H1 (cell line): ENCODE measurements around the gene TRIM47. TPM values are rescaled to one million over a fixed set of nuclear protein-coding genes. Genes with fewer than 3 reads are reported as not detected.

Experiments
- CTCF ChIA-PET: fragments of 300-600 bp; sonication (Branson Sonifier 250); formaldehyde crosslinking; loops from one replicate; lab custom pipeline; 2021; ENCODE audit not compliant: partially characterized antibody; lab: Charles Lee
- POLR2A ChIA-PET: fragments of 300-600 bp; sonication (Branson Sonifier 250); formaldehyde crosslinking; loops from one replicate; lab custom pipeline; 2021; ENCODE audit warnings: inconsistent platforms; ENCODE audit not compliant: partially characterized antibody; lab: Charles Lee
- DNase-seq, 2 experiments: peaks; one replicate each; pipeline versions ENCODE4 v3.0.0 to v3.0.0-alpha.2; 2010 to 2022; ENCODE audit warnings: low spot score in 2 of 2, low read depth in 1 of 2, mixed read lengths in 1 of 2
- FAIRE-seq: peaks from 2 replicates; lab custom pipeline; 2011; peaks lifted over from hg19 to GRCh38; lab: Jason Lieb, UNC
- H2AFZ ChIP-seq: 2 replicates; pipeline ENCODE4 v1.8.1; 2012; ENCODE audit warnings: low read length, inconsistent platforms
- H2AK5ac ChIP-seq: 2 replicates; pipeline ENCODE4 v1.6.1; 2013; ENCODE audit warnings: low read depth, low read length
- H2BK120ac ChIP-seq: replicated peaks from 2 replicates; pipeline ENCODE3; 2013; ENCODE audit warnings: low read depth, low read length, inconsistent platforms
- H2BK12ac ChIP-seq: 2 replicates; pipeline ENCODE4 v1.6.1; 2013; ENCODE audit warnings: low read depth, low read length
- H2BK15ac ChIP-seq: 2 replicates; pipeline ENCODE4 v1.6.1; 2013; ENCODE audit warnings: low read length
- H2BK20ac ChIP-seq: 2 replicates; pipeline ENCODE4 v1.6.1; 2013; ENCODE audit warnings: low read length
- H2BK5ac ChIP-seq: 2 replicates; pipeline ENCODE4 v1.6.1; 2013; ENCODE audit warnings: low read depth, low read length
- H3K14ac ChIP-seq: 2 replicates; pipeline ENCODE4 v1.6.1; 2013; ENCODE audit warnings: inconsistent platforms; ENCODE audit not compliant: insufficient read length
- H3K18ac ChIP-seq: 2 replicates; pipeline ENCODE4 v1.6.1; 2013; ENCODE audit warnings: low read length; ENCODE audit errors: extremely low read depth
- H3K23ac ChIP-seq: 2 replicates; pipeline ENCODE4 v1.6.1; 2013; ENCODE audit warnings: inconsistent platforms; ENCODE audit not compliant: insufficient read length
- H3K23me2 ChIP-seq: 2 replicates; pipeline ENCODE4 v1.6.1; 2013; ENCODE audit warnings: low read depth, low read length
- H3K27ac ChIP-seq: 2 replicates; pipeline ENCODE4 v1.6.1; 2011; ENCODE audit warnings: low read depth, low read length, inconsistent platforms
- H3K27me3 ChIP-seq, 4 experiments: replicated peaks in 1 of 4; 1 replicate in 1 of 4; 2 replicates in 3 of 4; pipeline versions ENCODE4 v1.6.1 to v1.8.1; 2011 to 2013; ENCODE audit warnings: low read length in 3 of 4, mild to moderate bottlenecking in 3 of 4, inconsistent platforms in 2 of 4, mixed read lengths in 2 of 4, moderate library complexity in 1 of 4; ENCODE audit not compliant: control insufficient read depth in 3 of 4, insufficient read depth in 3 of 4; ENCODE audit errors: extremely low read depth in 1 of 4
- H3K36me3 ChIP-seq, 4 experiments: 2 replicates each; pipeline versions ENCODE4 v1.6.1 to v1.8.1; 2011 to 2013; ENCODE audit warnings: mild to moderate bottlenecking in 4 of 4, low read length in 3 of 4, moderate library complexity in 2 of 4, control low read depth in 1 of 4, inconsistent platforms in 1 of 4; ENCODE audit not compliant: insufficient read depth in 4 of 4, control insufficient read depth in 2 of 4
- H3K4ac ChIP-seq: replicated peaks from 2 replicates; pipeline ENCODE3; 2013; ENCODE audit warnings: low read length, low read depth, mixed read lengths, inconsistent platforms; ENCODE audit not compliant: insufficient read length
- H3K4me1 ChIP-seq, 4 experiments: replicated peaks in 1 of 4; 1 replicate in 1 of 4; 2 replicates in 3 of 4; pipeline versions ENCODE4 v1.6.1 to v1.8.1; 2011 to 2013; ENCODE audit warnings: low read length in 3 of 4, inconsistent platforms in 2 of 4, mixed read lengths in 1 of 4; ENCODE audit not compliant: insufficient read depth in 4 of 4, control insufficient read depth in 3 of 4
- H3K4me2 ChIP-seq, 2 experiments: 2 replicates each; pipeline versions ENCODE4 v1.6.1 to v1.8.1; 2011 to 2013; ENCODE audit warnings: low read depth in 2 of 2, low read length in 2 of 2, control low read depth in 1 of 2, inconsistent platforms in 1 of 2, mild to moderate bottlenecking in 1 of 2; ENCODE audit not compliant: insufficient read depth in 1 of 2
- H3K4me3 ChIP-seq, 4 experiments: fragments of 200-600, 300-600 bp in 1 of 4; sonication (generic), shearing (Covaris generic), sonication (Bioruptor Twin) in 1 of 4; 2 replicates each; pipeline versions ENCODE4 v1.5.1 to v1.8.1; 2011 to 2016; ENCODE audit warnings: low read length in 4 of 4, low read depth in 3 of 4, control low read depth in 2 of 4, inconsistent platforms in 2 of 4, mild to moderate bottlenecking in 2 of 4, mixed read lengths in 1 of 4, moderate library complexity in 1 of 4; ENCODE audit not compliant: insufficient read depth in 2 of 4; ENCODE audit errors: extremely low read depth in 1 of 4
- H3K56ac ChIP-seq: replicated peaks from 2 replicates; pipeline ENCODE3; 2013; ENCODE audit warnings: low read depth, mild to moderate bottlenecking, mixed read lengths, low read length, inconsistent platforms; ENCODE audit not compliant: insufficient read length
- H3K79me1 ChIP-seq: 2 replicates; pipeline ENCODE4 v1.6.1; 2013; ENCODE audit warnings: low read depth, low read length, control low read depth
- H3K79me2 ChIP-seq, 2 experiments: 2 replicates each; pipeline versions ENCODE4 v1.6.1 to v1.8.1; 2012 to 2013; ENCODE audit warnings: low read length in 2 of 2, mild to moderate bottlenecking in 2 of 2, inconsistent platforms in 1 of 2; ENCODE audit not compliant: insufficient read depth in 2 of 2, control insufficient read depth in 1 of 2
- H3K9ac ChIP-seq, 4 experiments: replicated peaks in 1 of 4; 1 replicate in 1 of 4; 2 replicates in 3 of 4; pipeline versions ENCODE4 v1.6.1 to v1.8.1; 2011 to 2013; ENCODE audit warnings: low read depth in 3 of 4, low read length in 3 of 4, control low read depth in 2 of 4, mild to moderate bottlenecking in 2 of 4, moderate library complexity in 2 of 4, inconsistent platforms in 1 of 4; ENCODE audit errors: extremely low read depth in 1 of 4
- H3K9me3 ChIP-seq, 2 experiments: 2 replicates each; pipeline versions ENCODE4 v1.6.1 to v1.8.1; 2012 to 2013; ENCODE audit warnings: mild to moderate bottlenecking in 2 of 2, moderate library complexity in 2 of 2, control low read depth in 1 of 2, inconsistent platforms in 1 of 2, low read depth in 1 of 2, low read length in 1 of 2, mixed read lengths in 1 of 2; ENCODE audit not compliant: insufficient read depth in 2 of 2
- H4K20me1 ChIP-seq, 2 experiments: replicated peaks in 1 of 2; 2 replicates each; pipeline versions ENCODE3 to v1.8.1; 2011 to 2013; ENCODE audit warnings: inconsistent platforms in 2 of 2, low read length in 2 of 2, mild to moderate bottlenecking in 1 of 2; ENCODE audit not compliant: insufficient read depth in 2 of 2, control insufficient read depth in 1 of 2
- H4K5ac ChIP-seq: 2 replicates; pipeline ENCODE4 v1.6.1; 2013; ENCODE audit warnings: low read length, low read depth, mixed read lengths, inconsistent platforms; ENCODE audit not compliant: insufficient read length
- H4K8ac ChIP-seq: 2 replicates; pipeline ENCODE4 v1.8.0; 2013; ENCODE audit warnings: mild to moderate bottlenecking, moderate library complexity, low read length, inconsistent platforms; ENCODE audit not compliant: insufficient read depth; ENCODE audit errors: extremely low read depth
- H4K91ac ChIP-seq: replicated peaks from 2 replicates; pipeline ENCODE3; 2013; ENCODE audit warnings: low read length, mixed read lengths, inconsistent platforms; ENCODE audit not compliant: insufficient read length
- BRCA1 ChIP-seq: IDR thresholded peaks from 2 replicates; pipeline ENCODE4 v1.6.1; 2012; ENCODE audit warnings: low read depth, low read length, improper control_type of control experiment
- CTBP2 ChIP-seq: IDR thresholded peaks from 2 replicates; pipeline ENCODE4 v1.7.0; 2011; ENCODE audit warnings: borderline replicate concordance, mild to moderate bottlenecking, moderate library complexity, mixed read lengths, low read length; ENCODE audit not compliant: insufficient read depth, insufficient read length
- EZH2 ChIP-seq: fragments of 200-600 bp; sonication (generic); IDR thresholded peaks from 2 replicates; pipeline ENCODE4 v1.7.1; 2012; ENCODE audit warnings: low read depth, mild to moderate bottlenecking, moderate library complexity, low read length, inconsistent platforms; ENCODE audit not compliant: severe bottlenecking
- KDM1A ChIP-seq: fragments of 200-600, 300-600 bp; sonication (generic); IDR thresholded peaks from 2 replicates; pipeline ENCODE4 v1.7.1; 2016; ENCODE audit warnings: mild to moderate bottlenecking, low read length, borderline replicate concordance
- NRF1 ChIP-seq: IDR thresholded peaks from 2 replicates; pipeline ENCODE4 v1.6.1; 2011; ENCODE audit warnings: mild to moderate bottlenecking, low read depth, low read length, improper control_type of control experiment
- POLR2A ChIP-seq, 2 experiments: IDR thresholded peaks; 1 replicate in 1 of 2; 2 replicates in 1 of 2; pipeline ENCODE4 v1.6.1; 2011; ENCODE audit warnings: low read depth in 2 of 2, low read length in 2 of 2, mild to moderate bottlenecking in 2 of 2; ENCODE audit errors: control extremely low read depth in 1 of 2
- POU5F1 ChIP-seq: IDR thresholded peaks from 2 replicates; pipeline ENCODE4 v1.6.1; 2011; ENCODE audit warnings: low read depth, mild to moderate bottlenecking, low read length, moderate library complexity
- RBBP5 ChIP-seq: IDR thresholded peaks from 2 replicates; pipeline ENCODE4 v1.7.1; 2012; ENCODE audit warnings: low read depth, mild to moderate bottlenecking, inconsistent platforms, low read length, moderate library complexity, borderline replicate concordance
- RFX5 ChIP-seq: IDR thresholded peaks from 2 replicates; pipeline ENCODE4 v1.6.1; 2011; ENCODE audit warnings: low read depth, low read length, improper control_type of control experiment, borderline replicate concordance
- TBP ChIP-seq: IDR thresholded peaks from 2 replicates; pipeline ENCODE4 v1.6.1; 2011; ENCODE audit warnings: low read depth, low read length, improper control_type of control experiment
- YY1 ChIP-seq: IDR thresholded peaks from 2 replicates; pipeline ENCODE4 v1.6.1; 2011; ENCODE audit warnings: low read depth, mild to moderate bottlenecking, low read length
- WGBS, 2 experiments: shearing (Covaris generic) in 1 of 2; methylation state at CpG; one replicate each; pipeline versions ENCODE4 v1.1.6 to v1.1.7; 2013 to 2015; ENCODE audit warnings: low lambda C conversion rate in 2 of 2, mixed read lengths in 2 of 2, inconsistent platforms in 1 of 2, low coverage in 1 of 2, missing lambda C conversion rate in 1 of 2; ENCODE audit not compliant: insufficient replicate concordance in 2 of 2, insufficient coverage in 1 of 2, insufficient read length in 1 of 2; ENCODE audit errors: extremely low coverage in 1 of 2, missing lambda C conversion rate in 1 of 2; 5-methylcytosine and 5-hydroxymethylcytosine counted together
- polyA plus RNA-seq, 7 experiments: library from polyadenylated mRNA; depleted of rRNA in 3 of 7; stranded (reverse) in 5 of 7; unstranded in 2 of 7; fragments of >200 nt in 5 of 7; fragments of 200-250 nt in 2 of 7; gene quantifications; 1 replicate in 5 of 7; 2 replicates in 1 of 7; 4 replicates in 1 of 7; pipeline versions ENCODE4 v1.2.1 to v1.2.3, GENCODE V29; 2011 to 2013; ENCODE audit warnings: missing spikeins in 2 of 7, mixed read lengths in 2 of 7
- total RNA-seq: library from RNA; stranded (reverse); fragmentation: NEBNext Ultra II Directional; extraction: Animal tissue kit (Norgen Biotek cat#: 25700); gene quantifications from 2 replicates; pipeline ENCODE4 v1.2.1, GENCODE V29; 2021

Gene TRIM47
- total and polyA plus RNA-seq, 2 of the 8 experiments (the other 6 are each of a cell fraction or from before 2014, with no cell fraction given): 6.3 to 6.4 TPM

DNA sequence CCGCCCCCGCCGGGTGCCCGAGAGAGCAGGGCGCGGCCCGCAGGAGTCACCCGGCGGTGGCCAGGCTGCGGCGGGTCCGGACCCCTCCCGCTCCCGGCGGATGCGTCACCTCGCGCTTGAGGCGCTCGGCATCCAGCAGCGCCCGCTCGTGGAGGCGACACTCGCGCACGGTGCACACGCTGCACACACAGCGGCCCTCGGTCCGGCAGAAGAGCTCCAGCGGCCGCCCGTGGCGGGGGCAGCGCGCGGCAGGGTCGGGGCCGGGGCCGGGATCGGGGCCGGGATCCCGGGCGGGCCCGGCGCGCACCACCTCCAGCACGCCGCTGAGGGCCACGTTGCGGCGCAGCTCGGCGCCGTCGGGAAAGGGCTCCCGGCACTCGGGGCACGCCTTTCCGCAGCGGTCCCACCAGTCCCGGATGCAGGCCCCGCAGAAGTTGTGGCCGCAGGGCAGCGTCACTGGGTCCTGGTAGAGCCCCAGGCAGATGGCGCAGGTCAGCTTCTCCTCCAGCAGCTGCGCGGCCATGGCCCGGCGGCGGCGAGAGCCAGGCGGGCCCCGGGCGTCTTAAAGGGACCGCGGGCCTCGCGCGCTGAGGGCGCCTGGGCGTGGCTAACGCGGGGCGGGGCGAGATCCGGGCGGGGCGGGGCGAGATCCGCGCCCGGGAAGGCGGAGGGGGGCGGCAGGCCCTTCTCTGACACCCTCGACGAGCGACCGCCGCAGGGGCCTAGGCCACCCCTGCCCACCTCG lies 18.2 kb upstream of the TRIM47 start, which contains the start of gene TRIM65:
TSS of gene TRIM65 (minus strand) at position 537 of the 745 bp plus-strand sequence. CDS start at position 523, 14 bp downstream.
- Histone ChIP-seq H2BK20ac (no peak within 1 kb of the TSS), H4K5ac (peak within 1 kb of the TSS; percentile 73), H3K56ac (peak within 1 kb of the TSS; percentile 92), H2BK5ac (peak within 1 kb of the TSS; percentile 85; the same call in 1 of the 2 replicates), H3K23me2 (peaks cover 8% of the 10 kb centered on the region), H3K79me1 (peaks cover 3% of the 10 kb centered on the region; the same call in 1 of the 2 replicates), H3K4me1 (peaks cover 4 to 25% (median 13%) of the 10 kb centered on the region in 4 experiments), H2BK15ac (no peak within 1 kb of the TSS), H3K9me3 (no peaks in the 10 kb centered on the region), H3K4me3 (peak within 1 kb of the TSS; percentile 58 to 96 (median 80)), H2BK12ac (peak within 1 kb of the TSS; percentile 68; the same call in 1 of the 2 replicates), H3K4ac (no peak within 1 kb of the TSS), H3K27me3 (no peaks in the 10 kb centered on the region), H3K27ac (peak within 1 kb of the TSS; percentile 59; the same call in 1 of the 2 replicates), H3K36me3 (peaks cover 5 to 36% (median 24%) of the 10 kb centered on the region in 4 experiments; a peak in 7 of 8 replicates), H3K23ac (no peak within 1 kb of the TSS), H2AK5ac (peak within 1 kb of the TSS; percentile 88; the same call in 1 of the 2 replicates), H3K79me2 (peaks cover 0 to 18% of the 10 kb centered on the region in 2 experiments; a peak in 1 of 4 replicates), H4K8ac (peak within 1 kb of the TSS; percentile 98), H3K14ac (no peak within 1 kb of the TSS), H2AFZ (no peak within 1 kb of the TSS), H2BK120ac (no peak within 1 kb of the TSS), H4K91ac (peak within 1 kb of the TSS; percentile 89), H3K18ac (peak within 1 kb of the TSS; percentile 97), H4K20me1 (peaks cover 2 to 11% of the 10 kb centered on the region in 2 experiments), H3K4me2 (peak within 1 kb of the TSS; percentile 88 to 95), H3K9ac (peak within 1 kb of the TSS; percentile 77 to 91 (median 88))
- POLR2A ChIA-PET: interaction anchor here (0.6 to 12.1 kb wide), 23 partner anchors 8 to 209 kb away, joined by 3 to 143 read pairs (median 5); partner anchors contain the start of genes CDK3, FBF1, MRPL38 and TRIM47
- no peak for FAIRE-seq
- WGBS, 2 experiments: 1% methylated on average over 62 of the region's 102 CpGs; no CpG with 5 or more reads in 1 of the 2 experiments
- CTCF ChIA-PET: interaction anchor here (0.8 to 51.3 kb wide), 16 partner anchors 8 to 516 kb away, joined by 3 to 885 read pairs (median 4); partner anchors contain the start of genes CDK3, MRPL38, TRIM47 and WBP2
- DNase-seq: peak in 1 of 2 experiments; percentile 92
- peak; percentile 88 to 94 for TF ChIP-seq POLR2A (IDR thresholded peaks at IDR 0.05; ENCODE audit: control extremely low read depth in 1 of 2, low read depth in 2 of 2, low read length in 2 of 2)
- no peak for TF ChIP-seq BRCA1
- TF ChIP-seq YY1: peak; percentile 53; the same call in 1 of the 2 replicates
- TF ChIP-seq KDM1A: no peak
- peak; percentile 45; the same call in 1 of the 2 replicates for TF ChIP-seq TBP
- no peak for TF ChIP-seq POU5F1
- TF ChIP-seq NRF1: no peak
- no peak for TF ChIP-seq EZH2
- TF ChIP-seq RFX5: no peak
- no peak for TF ChIP-seq CTBP2
- TF ChIP-seq RBBP5: peak; percentile 59; the same call in 1 of the 2 replicates
